ENCODE data around the gene EPHX1. TPM values are rescaled to one million over a fixed set of nuclear protein-coding genes. Genes with fewer than 3 reads are reported as not detected.
"Not testable (repeated sequence)": the region's sequence is repeated elsewhere in the genome, so short reads cannot be mapped to it uniquely, and the experiment has no call there.

EPHX1 gene
- total RNA-seq, 4 donors from 2014 or later, result 59.0 to 136 (median 85.6) TPM

DNA sequence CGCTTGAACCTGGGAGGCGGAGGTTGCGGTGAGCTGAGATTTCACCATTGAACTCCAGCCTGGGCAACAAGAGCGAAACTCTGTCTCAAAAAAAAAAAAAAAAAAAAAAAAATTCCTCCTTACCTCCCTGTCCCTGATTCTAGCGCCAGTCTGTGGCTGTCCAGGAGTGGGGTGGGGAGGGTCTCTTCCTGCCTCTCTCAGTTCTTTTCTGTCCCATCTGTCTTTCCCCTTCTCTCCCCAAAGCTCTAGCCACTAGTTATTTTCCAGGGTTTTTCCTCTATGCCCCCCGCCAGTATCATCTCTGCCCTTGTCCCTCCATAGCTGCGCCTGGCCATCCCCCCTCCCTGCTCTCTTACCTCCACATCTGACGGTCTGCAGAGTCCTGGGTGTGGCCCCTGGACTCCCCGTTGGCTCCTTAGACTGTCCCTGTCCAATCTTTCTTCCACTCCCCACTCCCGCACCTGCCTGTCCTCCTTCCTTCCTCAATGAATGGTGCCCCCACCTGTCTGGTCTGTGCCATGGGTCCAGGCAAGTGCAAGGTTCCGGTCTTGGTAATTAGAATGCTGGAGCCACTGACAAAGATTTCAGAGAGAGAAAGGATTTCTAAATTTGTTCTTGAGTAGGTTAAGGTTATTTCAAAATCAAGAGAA lies 73.8 kb downstream of the EPHX1 start:
- TF ChIP-seq POLR2AphosphoS5 (IDR thresholded peaks at IDR 0.05) (no peak), EP300 (IDR thresholded peaks at IDR 0.05) (no peak), POLR2A (IDR thresholded peaks at IDR 0.05; ENCODE audit: low read depth) (no peak)
- TF ChIP-seq, protein P1, sequence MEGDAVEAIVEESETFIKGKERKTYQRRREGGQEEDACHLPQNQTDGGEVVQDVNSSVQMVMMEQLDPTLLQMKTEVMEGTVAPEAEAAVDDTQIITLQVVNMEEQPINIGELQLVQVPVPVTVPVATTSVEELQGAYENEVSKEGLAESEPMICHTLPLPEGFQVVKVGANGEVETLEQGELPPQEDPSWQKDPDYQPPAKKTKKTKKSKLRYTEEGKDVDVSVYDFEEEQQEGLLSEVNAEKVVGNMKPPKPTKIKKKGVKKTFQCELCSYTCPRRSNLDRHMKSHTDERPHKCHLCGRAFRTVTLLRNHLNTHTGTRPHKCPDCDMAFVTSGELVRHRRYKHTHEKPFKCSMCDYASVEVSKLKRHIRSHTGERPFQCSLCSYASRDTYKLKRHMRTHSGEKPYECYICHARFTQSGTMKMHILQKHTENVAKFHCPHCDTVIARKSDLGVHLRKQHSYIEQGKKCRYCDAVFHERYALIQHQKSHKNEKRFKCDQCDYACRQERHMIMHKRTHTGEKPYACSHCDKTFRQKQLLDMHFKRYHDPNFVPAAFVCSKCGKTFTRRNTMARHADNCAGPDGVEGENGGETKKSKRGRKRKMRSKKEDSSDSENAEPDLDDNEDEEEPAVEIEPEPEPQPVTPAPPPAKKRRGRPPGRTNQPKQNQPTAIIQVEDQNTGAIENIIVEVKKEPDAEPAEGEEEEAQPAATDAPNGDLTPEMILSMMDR (IDR thresholded peaks at IDR 0.05), result no peak
- DNase-seq (ENCODE audit: extremely low spot score), result no peak
- Histone ChIP-seq H3K27me3 (peaks cover 0 to 13% (median 0%) of the 10 kb centered on the region in 4 donors), H3K27ac (replicated peaks in 1 of 4) (peak overlapping the region; percentile 82 to 92 (median 89)), H3K4me3 (peak overlapping the region; percentile 79 to 98 (median 88)), H3K4me1 (peaks cover 27 to 41% (median 37%) of the 10 kb centered on the region in 4 donors), H3K36me3 (no peaks in the 10 kb centered on the region), H3K9me3 (no peaks in the 10 kb centered on the region)
- WGBS, result 88% methylated on average over 10 of the region's 11 CpGs
- intact Hi-C loops (cut with DNase I), result no loop called here

DNA sequence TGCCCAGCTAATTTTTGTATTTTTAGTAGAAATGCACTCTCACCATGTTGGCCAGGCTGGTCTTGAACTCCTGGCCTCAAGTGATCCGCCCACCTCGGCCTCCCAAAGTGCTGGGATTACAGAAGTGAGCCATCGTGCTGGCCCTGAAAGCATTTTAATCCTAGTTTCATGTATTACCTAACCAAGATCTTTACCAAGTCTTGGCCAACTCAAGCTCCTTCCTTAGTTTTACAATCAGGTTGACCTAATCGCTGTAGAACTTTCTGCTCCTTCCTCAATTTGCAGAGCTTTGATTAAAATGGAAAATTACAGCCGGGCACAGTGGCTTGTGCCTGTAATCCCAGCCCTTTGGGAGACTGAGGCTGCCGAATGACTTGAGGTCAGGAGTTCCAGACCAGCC lies 75.4 kb downstream of the EPHX1 start:
- Histone ChIP-seq H3K36me3 (no peaks in the 10 kb centered on the region), H3K9me3 (no peaks in the 10 kb centered on the region), H3K27ac (replicated peaks in 1 of 4) (no peak overlapping the region), H3K4me1 (peaks cover 11 to 25% (median 21%) of the 10 kb centered on the region in 4 donors), H3K4me3 (no peak overlapping the region), H3K27me3 (peaks cover 0 to 17% (median 0%) of the 10 kb centered on the region in 4 donors)
- WGBS, result 95% methylated on average over 6 of the region's 6 CpGs
- TF ChIP-seq POLR2AphosphoS5 (IDR thresholded peaks at IDR 0.05), result no peak
- TF ChIP-seq EP300 (IDR thresholded peaks at IDR 0.05), result no peak
- TF ChIP-seq, protein P1 (IDR thresholded peaks at IDR 0.05), result no peak
- intact Hi-C loops (cut with DNase I), result no loop called here
- DNase-seq (ENCODE audit: extremely low spot score), result no peak

DNA sequence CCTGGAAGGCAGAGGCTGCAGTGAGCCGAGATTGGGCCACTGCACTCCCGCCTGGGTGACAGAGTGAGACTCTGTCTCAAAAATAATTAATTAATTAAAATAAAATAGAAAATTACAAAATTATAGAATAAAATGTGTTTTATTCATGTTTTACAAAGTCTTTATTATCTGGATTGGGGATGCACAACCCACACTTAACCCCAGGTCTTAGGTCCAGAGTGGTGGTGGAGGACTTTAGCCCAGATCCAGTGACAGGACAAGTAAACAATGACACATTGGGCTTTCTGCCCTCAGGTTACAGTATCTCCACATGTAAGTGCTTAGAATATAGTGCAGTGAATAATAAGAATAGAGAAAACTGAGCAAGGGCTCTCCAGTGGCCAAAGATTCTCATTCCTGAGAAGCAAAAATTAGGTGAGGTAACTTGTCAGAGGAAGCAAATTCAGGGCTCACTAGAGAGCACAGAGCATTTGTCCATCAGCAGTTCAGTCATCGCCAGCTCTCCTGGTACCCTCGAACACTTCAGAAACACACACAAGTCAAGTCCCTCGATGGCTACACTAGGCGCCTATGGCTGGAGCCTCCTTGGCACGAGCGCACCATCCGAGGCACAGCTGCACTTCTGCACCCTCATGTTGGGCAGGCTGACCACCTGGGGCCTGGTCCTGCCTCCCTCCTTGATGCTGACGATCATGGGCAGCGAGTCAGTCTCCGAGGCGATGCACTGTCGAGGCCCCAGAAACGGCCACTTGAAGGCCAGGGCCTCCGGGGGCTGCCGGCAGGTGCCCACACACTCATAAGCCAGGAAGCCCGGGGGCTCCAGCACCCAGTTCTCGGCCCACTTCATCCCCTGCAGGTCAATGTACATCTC lies 76.5 kb downstream of the EPHX1 start:
- Histone ChIP-seq H3K27me3 (peaks cover 0 to 17% (median 0%) of the 10 kb centered on the region in 4 donors), H3K4me3 (no peak overlapping the region), H3K36me3 (no peaks in the 10 kb centered on the region), H3K4me1 (peaks cover under 1 to 15% (median 11%) of the 10 kb centered on the region in 4 donors), H3K27ac (replicated peaks in 1 of 4) (no peak overlapping the region), H3K9me3 (no peaks in the 10 kb centered on the region)
- WGBS, result 92% methylated on average over 17 of the region's 19 CpGs
- DNase-seq (ENCODE audit: extremely low spot score), result no peak
- TF ChIP-seq POLR2AphosphoS5 (IDR thresholded peaks at IDR 0.05), result no peak
- no peak for TF ChIP-seq EP300 (IDR thresholded peaks at IDR 0.05)
- no peak for TF ChIP-seq POLR2A (IDR thresholded peaks at IDR 0.05; ENCODE audit: low read depth)
- TF ChIP-seq, protein P1 (IDR thresholded peaks at IDR 0.05), result no peak
- intact Hi-C loops (cut with DNase I), result no loop called here

DNA sequence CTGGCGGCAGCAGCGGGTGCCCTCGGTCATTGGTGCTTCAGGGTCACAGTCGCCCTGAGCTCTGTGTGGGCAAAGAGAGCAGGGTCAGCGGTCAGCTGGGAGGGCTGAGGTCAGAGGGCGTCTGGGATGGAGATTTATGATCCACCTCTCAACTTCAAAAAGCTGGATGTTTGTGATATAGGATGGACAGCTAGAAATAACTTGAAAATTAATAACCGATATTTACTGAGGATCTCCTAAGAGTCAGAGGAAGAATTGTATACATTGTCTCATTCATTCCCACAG lies 77.0 kb downstream of the EPHX1 start:
- Histone ChIP-seq H3K4me3 (no peak overlapping the region), H3K27me3 (peaks cover 0 to 17% (median 0%) of the 10 kb centered on the region in 4 donors), H3K9me3 (no peaks in the 10 kb centered on the region), H3K4me1 (peaks cover 0 to 11% (median 8%) of the 10 kb centered on the region in 4 donors), H3K27ac (replicated peaks in 1 of 4) (no peak overlapping the region), H3K36me3 (no peaks in the 10 kb centered on the region)
- WGBS, result 86% methylated on average over 5 of the region's 7 CpGs
- intact Hi-C loops (cut with DNase I), result no loop called here
- DNase-seq (ENCODE audit: extremely low spot score), result no peak
- no peak for TF ChIP-seq EP300 (IDR thresholded peaks at IDR 0.05)
- TF ChIP-seq, protein P1 (IDR thresholded peaks at IDR 0.05), result no peak
- no peak for TF ChIP-seq POLR2AphosphoS5 (IDR thresholded peaks at IDR 0.05)
- TF ChIP-seq POLR2A (IDR thresholded peaks at IDR 0.05; ENCODE audit: low read depth), result no peak

DNA sequence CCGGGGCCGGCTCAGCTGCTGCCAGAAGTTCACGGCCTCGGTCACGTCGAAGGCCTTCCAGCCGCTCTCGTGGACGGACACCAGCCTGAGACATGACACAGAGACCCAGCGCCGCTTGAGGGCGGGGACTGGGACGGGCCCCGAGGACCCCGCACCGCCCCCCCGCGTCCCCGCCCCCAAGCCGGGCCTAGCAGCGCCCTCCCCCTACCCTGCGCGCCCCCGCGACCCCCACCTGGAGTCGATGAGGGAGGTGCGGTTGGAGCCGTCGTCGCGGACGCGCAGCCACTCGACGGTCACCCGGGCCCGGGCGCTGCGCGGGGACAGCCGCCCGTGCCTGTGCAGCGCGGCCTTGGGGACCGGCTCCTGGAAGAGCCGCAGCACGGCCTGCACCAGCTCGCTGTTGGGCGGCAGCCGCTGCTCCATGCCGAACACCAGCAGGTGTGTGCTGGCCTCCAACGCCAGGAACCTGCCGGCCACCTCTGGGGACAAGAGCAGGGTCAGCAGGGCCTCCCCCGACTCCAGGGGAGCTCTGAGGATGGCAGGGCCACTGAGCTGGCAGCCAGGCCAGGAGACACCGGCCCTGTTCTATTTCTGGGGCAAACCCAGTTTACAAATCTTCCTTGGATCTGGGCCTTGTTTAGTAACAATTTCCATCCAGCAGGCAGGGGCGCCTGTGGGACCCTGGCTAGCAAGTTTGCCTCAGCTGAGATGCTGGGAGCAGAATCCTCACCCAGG lies 77.8 kb downstream of the EPHX1 start:
- H3K4me3 ChIP-seq; H3K27ac ChIP-seq (replicated peaks in 1 of 4); H3K9me3 ChIP-seq; DNase-seq (ENCODE audit: extremely low spot score); intact Hi-C loops (cut with DNase I); H3K36me3 ChIP-seq: not testable (repeated sequence)
- 49% methylated on average over 11 of the region's 56 CpGs for WGBS
- peaks cover 0 to 17% (median 0%) of the 10 kb centered on the region in 4 donors for H3K27me3 ChIP-seq
- peaks cover 0 to 11% (median 8%) of the 10 kb centered on the region in 4 donors for H3K4me1 ChIP-seq
